Gastroesophageal sphincter (tissue), 4 donors: Measurements from ENCODE around the gene DFFB. TPM values are rescaled to one million over a fixed set of nuclear protein-coding genes. Genes with fewer than 3 reads are reported as not detected.

Experiments used
- ATAC-seq: fragments of 150-250 bp; one replicate; pipeline ENCODE4 v1.9.1; 2016; ENCODE audit warnings: mild to moderate bottlenecking, moderate library complexity
- H3K27ac ChIP-seq, 4 donors: fragments of 200-600 bp; sonication (generic) in 3 of 4; 1 replicate in 3 of 4; 2 replicates in 1 of 4; pipeline ENCODE4 v1.5.1; 2016 to 2019
- H3K27me3 ChIP-seq: fragments of 200-600 bp; sonication (generic); one replicate; pipeline ENCODE4 v1.5.1; 2019
- H3K36me3 ChIP-seq, 2 donors: fragments of 200-600 bp; sonication (generic); one replicate each; pipeline ENCODE4 v1.5.1; 2019; ENCODE audit warnings: control low read depth in 1 of 2
- H3K4me1 ChIP-seq, 3 donors: fragments of 200-600 bp; sonication (generic); 1 replicate in 2 of 3; 2 replicates in 1 of 3; pipeline ENCODE4 v1.5.1; 2016 to 2019; ENCODE audit warnings: control low read depth in 2 of 3
- H3K4me3 ChIP-seq, 2 donors: fragments of 200-600 bp; sonication (generic); one replicate each; pipeline ENCODE4 v1.5.1; 2019; ENCODE audit warnings: mild to moderate bottlenecking in 1 of 2, moderate library complexity in 1 of 2
- H3K9me3 ChIP-seq, 3 donors: fragments of 200-600 bp; sonication (generic); one replicate each; pipeline ENCODE4 v1.5.1; 2017 to 2019; ENCODE audit warnings: control low read depth in 2 of 3
- EP300 ChIP-seq: sonication (generic); formaldehyde crosslinking; IDR thresholded peaks from one replicate; pipeline ENCODE4 v1.6.1; 2017; ENCODE audit warnings: antibody characterized with exemption, mild to moderate bottlenecking
- POLR2A ChIP-seq, 2 donors: fragments of 450-650 bp; IDR thresholded peaks; one replicate each; pipeline ENCODE4 v1.6.1; 2017; ENCODE audit warnings: antibody characterized with exemption in 2 of 2, mild to moderate bottlenecking in 2 of 2, moderate library complexity in 1 of 2
- POLR2AphosphoS5 ChIP-seq: sonication (generic); formaldehyde crosslinking; IDR thresholded peaks from one replicate; pipeline ENCODE4 v1.6.1; 2017; ENCODE audit warnings: antibody characterized with exemption
- WGBS, 2 donors: methylation state at CpG; one replicate each; pipeline ENCODE4 v1.1.5; 2018; ENCODE audit warnings: low coverage in 1 of 2; 5-methylcytosine and 5-hydroxymethylcytosine counted together
- total RNA-seq, 4 donors: library from RNA; depleted of rRNA; stranded (reverse); fragments of >200 nt; gene quantifications; one replicate each; pipeline ENCODE4 v1.1.0, GENCODE V29; 2016
- TF ChIP-seq, protein P1 (sequence below), 4 experiments: fragments of 200-600 bp in 2 of 4; fragments of 450-650 bp in 2 of 4; sonication (generic) in 1 of 4; IDR thresholded peaks; one replicate each; pipeline ENCODE4 v1.5.1; 2017 to 2019; ENCODE audit warnings: antibody characterized with exemption in 4 of 4, mild to moderate bottlenecking in 2 of 4, moderate library complexity in 2 of 4

DFFB gene
- total RNA-seq, 4 donors from 2014 or later: 1.9 to 14.6 (median 7.7) TPM

DNA sequence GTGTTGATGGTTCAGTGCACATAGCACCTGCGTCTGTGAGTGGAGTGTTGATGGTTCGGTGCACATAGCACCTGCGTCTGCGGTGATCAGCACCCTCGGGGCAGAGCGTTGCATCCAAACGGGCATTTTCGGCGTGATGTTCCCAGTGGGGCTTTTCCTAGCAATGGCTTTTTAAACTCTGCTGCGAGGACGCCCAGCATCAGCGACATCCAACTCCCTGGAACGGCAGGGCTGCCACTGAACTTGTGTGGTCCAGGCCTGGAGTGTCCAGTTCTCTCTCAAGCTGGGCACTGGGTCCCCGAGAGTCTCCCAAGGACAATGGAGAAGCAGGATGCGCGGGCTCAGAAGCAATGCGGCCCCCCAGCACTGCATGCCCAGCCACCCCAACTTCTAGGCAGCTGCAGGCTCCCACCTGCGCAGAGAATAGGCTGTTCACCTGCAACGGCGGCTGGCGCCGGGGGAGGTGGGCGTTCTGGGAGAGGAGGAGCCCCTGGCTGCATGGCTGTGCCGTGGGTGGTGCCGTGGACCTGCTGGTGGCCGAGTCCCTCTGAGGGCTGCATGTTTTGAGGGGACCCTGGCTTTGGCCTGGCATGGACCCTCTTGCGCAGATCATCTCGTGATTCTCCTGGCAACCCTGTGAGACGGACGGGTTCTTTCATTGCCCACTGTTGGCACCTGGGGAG, 52.9 kb downstream of the DFFB start:
- no peak for ATAC-seq
- H3K4me1 ChIP-seq: peaks cover 0 to 12% (median 3%) of the 10 kb centered on the region in 3 donors
- no peak overlapping the region for H3K4me3 ChIP-seq
- TF ChIP-seq, protein P1, sequence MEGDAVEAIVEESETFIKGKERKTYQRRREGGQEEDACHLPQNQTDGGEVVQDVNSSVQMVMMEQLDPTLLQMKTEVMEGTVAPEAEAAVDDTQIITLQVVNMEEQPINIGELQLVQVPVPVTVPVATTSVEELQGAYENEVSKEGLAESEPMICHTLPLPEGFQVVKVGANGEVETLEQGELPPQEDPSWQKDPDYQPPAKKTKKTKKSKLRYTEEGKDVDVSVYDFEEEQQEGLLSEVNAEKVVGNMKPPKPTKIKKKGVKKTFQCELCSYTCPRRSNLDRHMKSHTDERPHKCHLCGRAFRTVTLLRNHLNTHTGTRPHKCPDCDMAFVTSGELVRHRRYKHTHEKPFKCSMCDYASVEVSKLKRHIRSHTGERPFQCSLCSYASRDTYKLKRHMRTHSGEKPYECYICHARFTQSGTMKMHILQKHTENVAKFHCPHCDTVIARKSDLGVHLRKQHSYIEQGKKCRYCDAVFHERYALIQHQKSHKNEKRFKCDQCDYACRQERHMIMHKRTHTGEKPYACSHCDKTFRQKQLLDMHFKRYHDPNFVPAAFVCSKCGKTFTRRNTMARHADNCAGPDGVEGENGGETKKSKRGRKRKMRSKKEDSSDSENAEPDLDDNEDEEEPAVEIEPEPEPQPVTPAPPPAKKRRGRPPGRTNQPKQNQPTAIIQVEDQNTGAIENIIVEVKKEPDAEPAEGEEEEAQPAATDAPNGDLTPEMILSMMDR (IDR thresholded peaks at IDR 0.05): no peak
- TF ChIP-seq EP300 (no peak), POLR2A (IDR thresholded peaks at IDR 0.05) (no peak), POLR2AphosphoS5 (no peak)
- WGBS, 2 donors: 85 to 100% methylated on average over 1 to 13 of the region's 30 CpGs
- peaks cover 41% of the 10 kb centered on the region for H3K27me3 ChIP-seq
- no peak overlapping the region for H3K27ac ChIP-seq
- no peaks in the 10 kb centered on the region for H3K9me3 ChIP-seq
- H3K36me3 ChIP-seq: no peaks in the 10 kb centered on the region

DNA sequence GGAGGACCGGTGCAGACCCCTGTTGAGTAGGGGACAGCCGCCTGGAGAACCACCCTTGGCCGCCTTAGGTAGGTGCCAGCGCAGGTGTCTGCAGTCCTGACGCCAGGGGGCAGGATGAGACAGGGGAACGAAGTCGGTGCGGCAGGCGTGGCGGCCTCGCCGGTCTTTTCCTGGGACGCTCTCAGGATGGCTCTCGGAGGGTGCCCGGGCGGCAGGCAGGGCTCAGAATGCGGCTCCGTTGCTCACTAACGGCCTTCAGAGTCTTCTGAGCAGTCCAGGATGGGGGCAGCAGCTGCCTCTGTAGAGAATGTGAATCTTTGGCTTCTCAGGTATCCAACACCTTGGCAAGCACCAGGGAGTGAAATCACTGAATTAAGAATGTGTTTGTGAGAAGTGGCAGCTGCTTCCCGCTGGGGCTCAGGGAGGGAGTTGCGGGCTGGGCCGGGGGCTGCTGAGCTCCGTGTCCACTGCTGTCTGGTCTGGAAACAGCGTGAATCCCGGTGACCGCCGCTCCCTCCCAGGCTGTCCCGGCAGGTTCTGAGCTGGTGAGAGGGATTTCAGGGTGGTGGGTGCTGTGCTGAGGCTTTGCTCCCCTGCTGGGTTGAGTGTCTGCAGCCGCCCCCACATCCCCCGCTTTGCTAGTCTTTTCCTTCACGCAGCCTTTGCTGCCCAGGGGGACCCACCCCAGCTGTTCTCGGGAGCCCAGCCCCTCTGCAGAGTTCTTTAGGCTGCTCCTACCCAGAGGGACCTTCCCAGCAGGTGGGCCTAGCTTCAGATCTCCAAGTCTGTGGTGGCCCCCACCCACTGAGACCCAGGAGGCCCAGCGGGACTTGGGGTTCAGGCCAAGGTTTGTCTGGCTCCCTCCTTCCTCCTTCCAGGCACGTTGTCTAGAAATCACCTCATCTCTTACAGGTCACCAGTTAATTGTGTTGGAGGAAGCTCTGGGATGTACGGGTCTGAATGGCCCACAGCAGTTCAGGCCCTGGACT, 53.9 kb downstream of the DFFB start:
- 17 to 20% methylated on average over 2 of the region's 35 CpGs for WGBS, 2 donors
- Histone ChIP-seq H3K4me1 (peaks cover 0 to 12% (median 3%) of the 10 kb centered on the region in 3 donors), H3K27me3 (peaks cover 51% of the 10 kb centered on the region), H3K9me3 (no peaks in the 10 kb centered on the region), H3K36me3 (no peaks in the 10 kb centered on the region), H3K27ac (no peak overlapping the region), H3K4me3 (no peak overlapping the region)
- peak; percentile 56 for ATAC-seq
- no peak for TF ChIP-seq POLR2A (IDR thresholded peaks at IDR 0.05)
- TF ChIP-seq, protein P1 (IDR thresholded peaks at IDR 0.05): peak in 3 of 4 experiments; percentile 36 to 79 (median 77)

DNA sequence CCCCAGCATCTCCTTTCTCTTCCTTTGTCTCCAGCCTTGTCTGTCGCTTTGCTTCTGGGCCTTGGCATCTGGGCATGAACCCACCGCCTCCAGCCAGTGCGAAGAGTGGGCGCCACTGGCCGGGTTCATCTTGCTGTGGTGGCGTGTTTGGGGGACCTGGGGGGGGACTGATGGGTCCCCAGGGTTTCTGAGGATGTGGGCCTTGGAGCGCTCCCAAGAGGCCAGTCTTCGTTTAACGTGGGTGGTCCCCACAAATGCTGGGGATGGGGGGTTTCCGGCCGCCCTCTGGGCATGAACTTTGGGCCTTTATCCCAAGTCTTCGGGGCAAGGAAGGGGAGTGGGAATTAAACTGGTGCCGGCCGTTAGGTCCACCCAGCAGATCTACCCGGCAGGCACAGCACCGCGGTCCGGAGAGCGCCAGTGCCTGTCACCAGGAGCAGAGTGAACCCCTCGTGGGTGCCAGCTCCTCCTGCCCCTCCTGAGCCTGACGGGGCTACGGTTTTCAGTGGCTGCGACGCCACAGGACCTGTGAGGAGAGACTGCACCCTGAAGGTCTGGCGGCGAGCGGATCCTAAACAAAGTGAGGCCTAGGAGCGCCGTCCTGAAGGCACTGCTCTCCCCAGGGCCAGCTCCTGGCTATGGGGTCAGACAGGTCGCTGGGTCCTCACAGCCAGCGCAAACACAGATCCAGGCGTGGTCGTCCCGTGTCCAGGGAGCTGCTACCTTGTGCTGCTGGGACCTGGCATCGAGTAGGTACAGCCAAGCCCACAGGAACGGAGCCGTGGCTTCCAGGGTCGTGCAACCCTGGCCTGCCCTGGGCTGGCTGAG, 54.9 kb downstream of the DFFB start:
- Histone ChIP-seq H3K4me1 (peaks cover 0 to 12% (median 3%) of the 10 kb centered on the region in 3 donors), H3K36me3 (no peaks in the 10 kb centered on the region), H3K27me3 (peaks cover 59% of the 10 kb centered on the region), H3K4me3 (no peak overlapping the region), H3K9me3 (no peaks in the 10 kb centered on the region), H3K27ac (no peak overlapping the region)
- TF ChIP-seq POLR2AphosphoS5 (no peak), POLR2A (IDR thresholded peaks at IDR 0.05) (no peak), EP300 (no peak)
- TF ChIP-seq, protein P1 (IDR thresholded peaks at IDR 0.05): no peak
- WGBS, 2 donors: 87 to 97% methylated on average over 3 to 11 of the region's 38 CpGs
- no peak for ATAC-seq

DNA sequence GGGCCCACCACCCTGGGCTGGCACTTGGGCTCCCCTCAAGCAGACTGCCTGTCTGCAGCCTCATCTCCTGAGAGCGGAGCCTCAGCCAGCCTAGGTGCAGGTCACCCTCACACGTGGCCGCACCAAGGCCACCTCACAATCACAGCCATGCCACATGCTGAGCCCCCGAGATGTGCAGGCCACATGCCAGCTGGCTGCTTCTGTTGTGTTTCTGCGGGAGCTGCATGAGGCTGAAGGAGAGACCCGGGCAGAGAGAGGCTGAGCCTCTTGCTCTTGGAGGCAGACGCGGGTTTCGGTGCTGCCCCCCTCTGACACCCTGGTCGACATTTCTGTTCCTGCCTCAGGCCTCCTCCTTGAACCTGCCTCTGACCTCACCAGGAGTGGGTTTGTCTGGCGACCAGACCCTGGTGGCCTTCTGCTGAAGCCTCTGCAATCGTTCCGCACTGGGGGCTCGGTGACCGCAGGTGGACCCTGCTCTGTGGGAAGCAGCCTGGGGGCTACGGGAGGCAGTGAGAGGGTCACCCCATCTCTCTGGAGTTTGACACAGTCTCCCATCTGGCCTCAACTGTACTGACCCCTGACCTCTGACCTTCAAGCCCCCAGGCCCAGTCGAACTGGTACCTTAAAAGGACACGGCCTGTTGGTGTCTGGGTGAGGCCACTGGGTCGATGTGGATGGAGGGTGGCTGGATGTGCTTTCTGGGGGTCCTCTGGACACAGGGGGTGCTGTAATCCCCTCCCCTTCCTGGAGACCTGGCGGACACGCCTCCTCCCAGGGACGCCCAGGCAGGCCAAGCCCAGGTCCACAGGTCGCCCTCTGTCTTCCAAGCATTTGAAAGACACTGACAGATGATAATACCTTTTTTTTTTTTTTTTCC, 55.8 kb downstream of the DFFB start:
- Histone ChIP-seq H3K27me3 (peaks cover 65% of the 10 kb centered on the region), H3K27ac (no peak overlapping the region), H3K4me3 (no peak overlapping the region), H3K4me1 (peaks cover 0 to 12% (median 3%) of the 10 kb centered on the region in 3 donors), H3K36me3 (no peaks in the 10 kb centered on the region), H3K9me3 (no peaks in the 10 kb centered on the region)
- no peak for TF ChIP-seq POLR2A (IDR thresholded peaks at IDR 0.05)
- TF ChIP-seq POLR2AphosphoS5: no peak
- TF ChIP-seq, protein P1 (IDR thresholded peaks at IDR 0.05): no peak
- no peak for TF ChIP-seq EP300
- 80 to 100% methylated on average over 1 to 4 of the region's 23 CpGs for WGBS, 2 donors
- ATAC-seq: no peak
